Mononuclear cell (primary cell): Measurements from ENCODE around the gene POLR2L. TPM values are rescaled to one million over a fixed set of nuclear protein-coding genes. Genes with fewer than 3 reads are reported as not detected.

Experiments used
- H3K27me3 ChIP-seq: 2 replicates; pipeline ENCODE4 v1.6.0; 2011; ENCODE audit warnings: low read length, control low read depth; ENCODE audit not compliant: insufficient read depth
- H3K4me1 ChIP-seq: 2 replicates; pipeline ENCODE4 v1.5.1; 2011; ENCODE audit warnings: mild to moderate bottlenecking, low read length, control low read depth; ENCODE audit not compliant: insufficient read depth
- H3K4me3 ChIP-seq: 2 replicates; pipeline ENCODE4 v1.5.1; 2011; ENCODE audit warnings: mild to moderate bottlenecking, low read length, moderate library complexity
- H3K9me3 ChIP-seq: 2 replicates; pipeline ENCODE4 v1.5.1; 2011; ENCODE audit warnings: low read depth, mild to moderate bottlenecking, control low read depth, low read length
- total RNA-seq: library from RNA; depleted of rRNA; stranded (reverse); fragments of >200 nt; gene quantifications from one replicate; pipeline ENCODE4 v1.2.3, GENCODE V29; 2012

POLR2L gene
- total RNA-seq, 1 donor = 11.2 TPM

DNA sequence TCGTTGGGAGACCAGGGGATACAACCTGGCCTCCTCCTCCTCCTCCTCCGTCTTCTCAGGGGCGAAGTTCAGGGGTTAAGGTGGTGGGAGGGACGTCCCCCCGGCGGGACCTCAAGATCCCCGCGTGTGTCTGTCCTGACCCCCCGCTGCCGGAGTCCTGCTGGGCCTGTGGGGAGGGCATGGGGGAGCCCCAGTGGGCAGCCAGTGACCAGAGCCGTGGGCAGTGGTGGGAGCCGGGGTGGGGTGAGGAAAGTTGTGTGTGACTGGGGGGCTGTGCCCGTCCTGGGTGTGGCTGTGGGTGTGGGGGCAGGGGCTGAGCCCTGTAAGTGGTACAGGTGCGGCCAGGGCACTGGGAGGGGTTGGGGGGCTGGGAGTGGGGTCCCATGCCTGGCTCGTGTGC, 10.4 kb upstream of the POLR2L start:
- H3K9me3 ChIP-seq = no peaks in the 10 kb centered on the region

DNA sequence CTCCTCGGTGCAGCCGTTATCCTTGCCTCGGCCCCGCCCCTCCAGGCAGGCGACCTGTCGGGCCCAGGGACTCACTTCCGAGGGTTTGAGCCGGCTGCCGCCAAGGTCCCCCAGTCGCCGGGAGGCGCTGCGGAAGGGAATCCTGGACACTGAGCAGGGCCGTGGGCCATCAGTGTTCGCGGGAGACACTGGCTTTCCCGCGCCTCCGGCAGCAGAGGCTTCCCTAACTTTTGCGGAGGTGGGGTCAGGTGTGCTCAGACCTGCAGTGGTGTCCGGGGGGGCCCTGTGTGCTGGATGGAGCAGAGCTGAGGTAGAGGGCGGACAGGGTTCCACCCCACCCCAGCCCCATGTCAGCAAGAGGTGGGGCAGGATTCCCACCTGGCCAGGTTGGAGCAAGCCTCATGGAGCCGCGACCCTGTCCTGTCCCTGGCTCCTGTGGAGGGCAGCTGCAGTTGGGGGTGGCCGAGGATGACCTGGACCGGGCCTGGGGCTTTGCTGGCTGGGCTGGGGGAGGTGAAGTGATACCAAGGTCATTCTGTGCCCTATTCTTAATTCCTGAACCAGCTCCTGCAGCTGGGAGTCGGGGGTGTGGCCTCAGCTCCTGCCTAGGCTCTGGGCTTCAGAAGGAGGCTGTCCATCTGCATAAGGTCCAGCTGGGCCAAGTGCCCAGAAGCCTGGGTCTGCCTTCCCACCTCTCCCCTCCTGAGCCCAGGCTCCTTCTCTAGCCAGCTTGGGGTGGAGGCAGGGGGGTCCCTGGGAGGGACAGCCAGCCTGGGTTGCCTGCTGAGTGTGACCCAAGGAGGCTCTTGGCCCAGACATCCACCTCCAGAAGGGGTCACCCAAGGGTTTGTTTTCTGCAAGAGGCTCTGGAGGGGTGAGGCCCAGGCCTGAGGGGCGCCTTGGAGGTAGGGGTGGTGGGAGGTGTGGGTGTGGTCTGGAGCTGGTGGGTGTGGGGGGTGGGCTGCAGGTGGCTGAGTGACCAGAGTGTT, 8.7 kb upstream of the POLR2L start:
- H3K4me1 ChIP-seq = peaks cover 11% of the 10 kb centered on the region
- no peak overlapping the region for H3K4me3 ChIP-seq
- peaks cover 10% of the 10 kb centered on the region for H3K27me3 ChIP-seq
- H3K9me3 ChIP-seq = no peaks in the 10 kb centered on the region

More for the DNA sequence above, 10.4 kb upstream of the POLR2L start:
- Histone ChIP-seq H3K4me1 (peaks cover 11% of the 10 kb centered on the region), H3K4me3 (no peak overlapping the region), H3K27me3 (peaks cover 10% of the 10 kb centered on the region)

DNA sequence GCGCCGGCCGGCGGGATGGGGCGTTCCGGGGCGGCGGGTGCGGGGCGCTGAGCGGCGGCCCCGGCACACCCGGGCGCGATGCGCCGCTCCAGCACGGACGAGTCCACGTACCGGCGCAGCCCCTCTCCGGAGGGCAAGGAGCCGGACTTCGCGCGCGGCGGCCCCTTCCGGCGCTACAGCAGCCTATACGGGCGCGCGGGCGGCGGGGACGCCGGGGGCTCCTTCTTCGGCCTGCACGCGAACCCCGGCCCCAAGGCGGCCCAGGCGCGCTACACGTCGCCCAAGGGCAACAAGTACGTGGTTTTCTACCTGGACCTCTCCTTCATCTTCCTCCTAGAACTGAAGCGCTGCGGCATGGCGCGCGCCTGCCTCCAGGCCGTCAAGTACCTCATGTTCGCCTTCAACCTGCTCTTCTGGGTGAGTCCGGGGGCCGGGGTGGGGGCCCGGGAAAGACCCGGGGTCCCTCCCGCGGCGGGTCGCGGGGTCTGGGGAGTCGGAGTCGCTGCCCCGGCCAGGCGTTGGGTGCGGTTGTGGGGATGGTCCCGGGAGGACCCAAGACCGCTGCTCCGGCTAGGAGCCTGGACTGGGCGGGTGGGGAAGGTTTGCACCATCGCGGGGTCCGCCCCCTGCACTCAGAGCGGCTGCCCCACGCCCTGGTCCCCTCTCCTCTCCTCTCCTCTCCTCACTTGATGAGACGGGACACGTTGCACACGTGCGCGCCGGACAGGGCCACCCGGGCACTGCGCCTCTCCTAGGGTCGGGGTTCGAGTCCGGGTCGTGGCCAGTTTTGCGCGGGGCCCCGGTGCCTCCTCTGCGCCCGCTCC, 7.8 kb upstream of the POLR2L start:
- Histone ChIP-seq H3K9me3 (no peaks in the 10 kb centered on the region), H3K4me1 (peaks cover 12% of the 10 kb centered on the region), H3K27me3 (peaks cover 10% of the 10 kb centered on the region), H3K4me3 (no peak overlapping the region)

DNA sequence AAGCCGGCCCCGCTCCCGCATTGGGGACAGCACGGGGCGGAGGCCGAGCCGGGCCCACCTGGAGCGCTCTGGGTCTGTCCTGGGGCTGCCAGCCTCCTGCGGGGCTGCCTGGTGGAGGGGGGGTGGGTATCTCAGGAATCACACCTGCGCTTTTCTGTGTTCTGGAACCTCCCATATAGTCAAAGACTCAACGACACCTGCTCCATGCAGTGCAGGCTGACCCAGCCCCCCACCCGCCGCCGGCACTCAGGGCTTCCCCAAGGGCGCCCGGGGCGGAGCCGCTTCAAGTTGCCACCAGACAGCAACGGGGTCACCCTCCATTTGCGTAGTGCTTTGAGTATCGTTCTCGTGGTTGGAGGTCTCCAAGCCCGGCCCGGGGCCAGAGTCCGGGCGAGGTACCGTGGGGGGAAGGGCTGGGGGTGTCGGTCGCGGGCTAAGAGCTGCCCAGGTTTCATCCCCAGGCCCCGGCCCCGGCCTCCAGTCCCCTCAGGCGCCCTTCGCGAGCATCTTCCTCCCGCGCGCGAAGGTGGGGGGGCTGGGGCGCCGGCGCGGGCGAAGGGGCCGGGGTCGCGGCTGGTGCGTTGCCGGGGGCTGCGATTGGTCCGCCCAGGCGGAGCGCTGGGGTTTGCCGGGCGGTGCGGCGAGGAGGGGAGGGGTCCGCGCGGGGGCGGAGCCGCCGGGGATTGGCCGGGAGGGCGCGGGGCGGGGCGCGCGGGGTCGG, 6.9 kb upstream of the POLR2L start:
- no peak overlapping the region for H3K4me3 ChIP-seq
- peaks cover 20% of the 10 kb centered on the region for H3K4me1 ChIP-seq
- peaks cover 10% of the 10 kb centered on the region for H3K27me3 ChIP-seq
- H3K9me3 ChIP-seq = no peaks in the 10 kb centered on the region

DNA sequence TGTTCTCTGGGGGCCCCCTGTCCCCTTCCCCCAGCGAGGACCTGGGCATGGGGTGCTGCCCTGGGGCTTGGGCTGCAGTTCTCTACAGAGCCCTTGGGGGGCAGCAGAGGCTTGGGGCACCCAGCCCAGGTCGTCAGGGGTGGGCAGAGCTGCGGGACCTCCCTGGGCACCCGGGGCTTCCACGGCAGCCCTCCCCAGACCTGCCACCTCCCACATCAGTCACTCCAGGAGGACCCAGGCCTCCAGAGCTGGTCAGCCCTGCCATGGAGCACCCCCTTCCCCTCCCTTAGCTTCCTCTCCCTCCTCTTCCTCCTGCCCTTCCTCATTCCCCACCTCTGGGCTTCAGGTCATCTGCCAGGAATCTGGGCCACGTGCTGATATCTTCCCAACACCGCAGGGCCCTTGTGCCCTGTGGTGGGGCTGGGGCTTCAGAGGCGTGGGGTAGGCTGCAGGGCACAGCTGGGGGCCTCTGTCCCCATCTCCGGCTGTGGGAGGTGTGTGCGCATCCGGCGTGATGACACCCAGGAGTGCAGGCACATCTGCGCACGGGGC, 6.1 kb upstream of the POLR2L start:
- H3K4me3 ChIP-seq = no peak overlapping the region
- peaks cover 28% of the 10 kb centered on the region for H3K4me1 ChIP-seq
- H3K9me3 ChIP-seq = no peaks in the 10 kb centered on the region
- H3K27me3 ChIP-seq = peaks cover 10% of the 10 kb centered on the region

DNA sequence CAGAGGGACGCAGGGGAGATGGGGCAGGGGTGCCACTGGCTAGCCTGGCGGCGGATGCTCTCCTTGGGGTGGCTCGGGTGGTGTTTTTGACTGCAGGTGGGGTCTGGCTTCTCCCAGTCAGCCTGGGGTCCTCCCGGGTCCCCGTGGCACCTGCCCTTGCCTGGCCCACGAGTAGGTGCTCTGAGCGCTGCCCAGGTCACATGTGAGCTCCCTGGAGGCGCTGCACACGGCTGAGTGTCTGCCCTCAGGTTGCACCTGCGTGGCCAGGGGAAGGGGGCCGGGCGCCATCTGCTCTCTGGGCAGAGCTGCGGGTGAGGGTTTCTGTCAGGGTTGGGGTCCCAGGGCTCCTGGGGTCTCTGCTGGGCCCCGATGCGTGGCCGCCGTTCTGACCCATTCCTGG, 5.5 kb upstream of the POLR2L start:
- Histone ChIP-seq H3K27me3 (peaks cover 10% of the 10 kb centered on the region), H3K4me3 (no peak overlapping the region), H3K9me3 (no peaks in the 10 kb centered on the region), H3K4me1 (peaks cover 32% of the 10 kb centered on the region)

DNA sequence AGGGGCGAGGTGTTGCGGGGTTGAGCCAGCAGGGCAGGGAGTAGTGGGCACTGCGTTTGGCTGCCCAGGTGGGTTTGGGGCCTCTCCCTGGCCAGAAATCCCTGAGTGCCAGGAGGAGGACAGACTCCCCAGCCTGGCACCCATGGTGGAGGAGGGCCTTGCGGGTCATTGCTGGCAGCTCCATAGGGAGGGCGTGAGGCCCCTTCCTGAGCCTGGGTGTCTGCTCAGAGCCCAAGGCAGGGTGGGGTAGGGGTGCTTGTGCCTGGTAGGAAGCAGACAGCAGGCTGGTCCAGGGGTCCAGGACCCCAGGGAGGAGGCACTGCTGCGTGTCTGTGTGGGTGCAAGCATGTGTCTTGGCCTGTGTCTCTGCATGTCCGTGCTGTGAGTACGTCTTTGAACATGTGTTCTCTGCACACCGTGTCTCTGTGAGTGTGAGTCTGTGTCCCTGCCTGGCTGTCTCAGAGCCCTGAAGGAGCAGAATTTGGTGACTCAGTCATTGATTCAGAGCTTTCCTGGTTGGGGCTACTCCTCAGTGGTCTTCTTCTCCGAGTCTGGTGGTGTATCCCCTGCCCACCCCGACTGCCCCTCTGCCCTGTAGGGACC, 4.3 kb upstream of the POLR2L start:
- no peaks in the 10 kb centered on the region for H3K9me3 ChIP-seq
- peaks cover 10% of the 10 kb centered on the region for H3K27me3 ChIP-seq
- peaks cover 37% of the 10 kb centered on the region for H3K4me1 ChIP-seq
- no peak overlapping the region for H3K4me3 ChIP-seq

DNA sequence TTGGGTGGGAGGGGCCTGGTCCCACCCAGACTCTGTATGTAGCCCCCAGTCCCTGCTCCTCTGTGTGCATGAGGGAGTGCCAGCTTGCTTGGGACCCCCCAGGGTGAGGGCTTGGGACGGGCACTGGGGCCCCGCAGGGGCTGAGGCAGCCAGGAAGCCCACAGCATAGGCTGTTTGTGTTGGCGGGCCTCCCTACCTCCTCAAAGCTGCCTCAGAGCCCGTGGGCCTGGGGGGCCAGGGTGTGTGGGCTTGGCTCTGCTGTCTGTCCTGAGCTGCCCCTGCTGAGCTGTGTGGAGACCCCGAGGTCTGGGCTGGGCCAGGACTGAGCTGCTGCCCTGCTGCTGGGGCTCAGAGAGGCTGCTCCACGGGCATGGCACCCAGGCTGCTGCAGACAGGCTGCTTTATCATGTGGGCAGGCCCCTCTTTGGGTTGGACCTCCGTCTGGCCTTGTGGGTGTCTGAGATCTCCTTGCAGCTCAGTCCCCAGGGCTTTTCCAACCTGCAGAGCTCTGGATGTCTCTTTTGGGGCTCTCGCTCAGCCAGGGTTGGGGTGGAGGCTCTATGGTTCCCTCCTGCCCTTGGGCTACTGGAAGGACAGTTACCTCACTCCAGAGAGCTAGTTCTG, 3.7 kb upstream of the POLR2L start:
- Histone ChIP-seq H3K9me3 (no peaks in the 10 kb centered on the region), H3K4me1 (peaks cover 43% of the 10 kb centered on the region), H3K4me3 (no peak overlapping the region), H3K27me3 (peaks cover 10% of the 10 kb centered on the region)

DNA sequence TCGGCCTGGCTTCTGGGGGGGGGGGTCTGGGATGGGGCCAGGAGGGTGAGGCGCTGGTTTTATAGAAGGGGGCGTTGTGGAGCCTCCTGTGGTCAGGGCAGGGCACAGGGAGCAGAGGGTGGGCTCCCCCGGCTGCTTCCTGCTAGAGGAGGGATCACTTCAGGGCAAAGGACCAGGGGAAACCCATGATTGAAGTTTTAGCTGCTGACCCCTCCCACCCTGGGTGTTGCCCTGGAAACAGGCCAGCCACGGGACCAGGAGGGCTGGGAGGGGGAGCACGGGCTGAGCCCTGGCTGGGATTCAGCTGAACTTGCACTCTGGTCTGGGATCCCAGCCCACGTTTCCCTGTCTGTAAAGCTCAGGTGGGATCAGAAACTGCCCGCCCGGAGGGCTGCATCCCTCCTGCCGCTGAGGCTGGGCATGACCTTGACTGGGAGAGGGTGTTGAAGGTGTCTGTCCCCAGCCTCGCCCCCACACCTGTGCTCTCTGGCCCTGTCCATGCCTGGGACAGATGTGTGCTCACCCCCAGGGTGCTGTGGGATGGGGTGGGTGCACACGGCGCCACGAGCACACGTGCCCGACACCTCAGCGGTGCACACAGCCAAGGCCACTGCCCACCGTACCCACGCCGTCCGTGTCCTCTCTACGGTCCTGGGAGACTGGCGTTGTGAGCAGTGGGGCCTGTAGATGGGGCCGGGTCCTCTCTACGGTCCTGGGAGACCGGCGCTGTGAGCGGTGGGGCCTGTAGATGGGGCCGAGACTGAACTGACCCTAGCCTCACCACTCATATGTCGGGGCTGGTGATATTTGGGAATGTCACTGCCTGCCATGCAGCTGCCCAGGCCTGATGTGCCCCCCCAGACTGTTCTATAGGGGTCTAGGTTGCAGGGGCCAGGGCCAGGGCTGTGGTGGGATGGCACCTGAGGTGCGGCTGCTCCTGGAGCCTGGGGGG, 2.6 kb upstream of the POLR2L start:
- Histone ChIP-seq H3K4me3 (no peak overlapping the region), H3K27me3 (peaks cover 10% of the 10 kb centered on the region), H3K9me3 (no peaks in the 10 kb centered on the region), H3K4me1 (peaks cover 49% of the 10 kb centered on the region)

DNA sequence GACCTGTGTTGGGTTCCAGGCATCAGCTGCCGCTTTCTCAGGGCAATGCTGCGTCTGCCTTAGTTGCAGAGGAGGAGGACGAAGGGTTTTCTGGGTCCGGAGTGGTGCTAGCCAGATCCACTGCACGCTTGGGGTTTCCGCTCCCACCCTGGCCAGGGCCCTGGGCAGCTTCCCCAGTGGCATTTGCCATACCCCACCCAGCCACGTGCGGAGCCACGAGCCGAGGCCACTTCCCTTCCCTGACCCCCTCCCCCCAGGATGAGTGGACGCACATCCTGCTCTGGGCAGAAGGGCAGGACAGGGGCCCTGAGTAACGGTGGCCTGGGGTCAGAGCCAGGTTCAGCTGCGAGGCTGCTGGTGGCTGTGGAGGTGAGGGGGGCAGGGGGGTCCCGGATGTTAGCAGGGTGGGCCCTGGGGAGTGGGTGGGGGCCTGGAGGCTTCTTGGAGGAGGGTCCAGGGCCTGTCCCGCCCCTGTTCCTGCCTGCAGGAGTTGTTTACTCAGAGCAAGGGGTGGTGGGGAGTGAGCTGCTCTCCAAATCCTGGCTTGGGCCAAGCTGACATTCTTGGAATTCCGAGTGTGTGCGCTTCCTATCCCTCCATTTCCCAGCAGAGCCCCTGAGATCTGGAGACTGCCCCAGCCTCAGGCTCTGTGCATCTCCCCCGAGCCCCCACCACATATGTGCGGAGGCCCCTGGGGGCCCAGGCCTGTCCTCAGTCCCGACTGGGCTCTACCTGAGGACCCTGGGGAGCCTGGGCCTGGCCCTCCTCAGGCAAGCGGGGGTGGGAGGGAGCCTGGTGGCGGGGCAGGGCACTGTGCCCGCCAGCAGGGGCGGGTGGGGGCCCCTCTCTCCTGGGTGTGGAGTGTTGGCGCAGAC, 1.7 kb upstream of the POLR2L start:
- Histone ChIP-seq H3K4me3 (peak overlapping the region; percentile 20), H3K4me1 (peaks cover 47% of the 10 kb centered on the region), H3K27me3 (peaks cover 8% of the 10 kb centered on the region)

DNA sequence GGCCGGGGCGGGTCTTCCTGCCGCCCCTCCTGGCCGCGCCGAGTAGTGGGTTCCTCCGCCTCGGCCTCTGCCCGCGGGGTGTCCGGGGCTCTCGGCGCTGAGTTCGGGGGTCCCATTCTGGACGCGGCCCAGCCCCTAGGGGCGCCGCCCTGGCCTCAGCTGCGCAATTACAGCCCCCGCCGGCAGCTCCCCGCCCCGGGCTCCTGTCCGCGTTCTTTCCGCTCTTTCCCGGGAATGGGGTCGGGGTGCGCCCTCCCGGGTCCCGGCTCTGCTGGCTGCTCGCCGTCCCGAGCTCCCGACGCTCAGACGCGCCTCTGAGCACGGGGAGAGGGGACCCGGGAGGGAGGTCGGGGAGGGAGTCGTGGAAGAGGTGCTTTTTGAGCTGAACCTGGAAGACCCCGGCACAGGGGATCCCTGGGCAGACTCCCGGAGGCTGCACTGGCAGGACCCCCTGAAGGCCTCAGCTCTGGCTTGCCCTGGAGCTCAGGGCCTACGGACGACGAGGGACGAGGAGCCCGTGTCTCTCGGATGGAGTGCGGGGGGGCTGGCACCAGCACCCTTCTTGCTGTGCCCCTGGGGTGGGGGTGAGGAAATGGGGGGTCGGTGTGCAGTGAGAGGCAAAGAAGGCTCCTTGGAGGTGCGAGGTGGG, 881 bp upstream of the POLR2L start:
- H3K4me1 ChIP-seq = peaks cover 38% of the 10 kb centered on the region

More for the DNA sequence above, 1.7 kb upstream of the POLR2L start:
- no peaks in the 10 kb centered on the region for H3K9me3 ChIP-seq

DNA sequence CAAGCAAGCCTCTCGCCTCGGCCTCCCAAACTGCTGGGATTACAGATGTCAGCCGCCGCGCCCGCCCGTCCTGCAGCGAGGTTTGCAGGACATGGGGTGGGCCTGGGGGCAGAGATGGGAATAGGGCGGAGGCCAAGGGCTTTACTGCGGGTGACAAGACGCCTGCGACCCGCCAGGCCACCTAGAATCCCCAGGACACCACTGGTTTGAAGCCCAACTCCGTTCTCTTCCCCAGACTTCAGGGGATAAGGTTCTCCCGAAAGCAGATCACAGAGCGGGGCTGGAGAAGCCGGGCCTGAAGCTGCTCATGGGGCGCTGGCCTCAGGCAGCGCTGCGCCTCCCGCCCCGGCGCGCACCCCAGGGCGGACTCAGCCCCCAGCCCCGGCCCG, 354 bp downstream of the POLR2L start:
- H3K9me3 ChIP-seq = no peaks in the 10 kb centered on the region
- H3K27me3 ChIP-seq = no peaks in the 10 kb centered on the region
- H3K4me3 ChIP-seq = peak overlapping the region; percentile 81
- peaks cover 38% of the 10 kb centered on the region for H3K4me1 ChIP-seq

More for the DNA sequence above, 881 bp upstream of the POLR2L start:
- Histone ChIP-seq H3K9me3 (no peaks in the 10 kb centered on the region), H3K4me3 (peak overlapping the region; percentile 81), H3K27me3 (no peaks in the 10 kb centered on the region)
